ENCODE data around the gene MCF2L. TPM values are rescaled to one million over a fixed set of nuclear protein-coding genes. Genes with fewer than 3 reads are reported as not detected.
"Not testable (repeated sequence)": the region's sequence is repeated elsewhere in the genome, so short reads cannot be mapped to it uniquely, and the experiment has no call there.

MCF2L gene
- total and polyA plus RNA-seq, 5 donors, result 18.0 to 47.5 (median 33.2) TPM

- intact Hi-C loops (cut with DNase I), result no loop called here
These were observed 37.7 kb upstream of the MCF2L start for GRCh38 chr13:112931028-112931934.

DNA sequence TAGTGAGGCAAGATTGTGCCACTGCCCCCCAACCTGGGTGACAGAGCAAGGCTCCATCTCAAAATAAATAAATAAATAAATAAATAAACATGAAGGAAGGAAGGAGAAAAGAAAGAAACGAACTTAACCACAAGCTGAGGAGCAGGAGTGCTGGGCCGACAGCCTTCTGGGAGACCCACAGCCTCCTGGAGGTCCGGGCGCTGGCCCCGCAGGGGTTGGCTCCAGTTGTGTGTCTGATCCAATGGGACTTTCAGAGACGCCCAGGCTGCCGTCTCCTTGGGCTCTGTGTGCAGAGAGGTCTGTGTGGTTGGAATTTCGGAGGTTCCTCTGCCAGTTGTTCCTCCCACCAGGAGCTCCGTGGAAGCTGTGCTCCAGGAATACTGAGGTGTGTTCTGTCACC is 36.0 kb upstream of the MCF2L start:
- Histone ChIP-seq H3K27ac (ENCODE audit: low read length) (no peak overlapping the region), H3K4me1 (ENCODE audit: control insufficient read depth, insufficient read depth, low read length) (no peaks in the 10 kb centered on the region), H3K27me3 (ENCODE audit: control insufficient read depth, insufficient read depth) (no peaks in the 10 kb centered on the region), H3K4me3 (ENCODE audit: low read length) (no peak overlapping the region), H3K9me3 (ENCODE audit: control insufficient read depth, low read length) (no peaks in the 10 kb centered on the region)
- ATAC-seq (no peak), DNase-seq (no peak)
- WGBS, result 76% methylated on average over 9 of the region's 9 CpGs
- intact Hi-C loops (cut with DNase I), result no loop called here

More at GRCh38 chr13:112931028-112931934, 37.7 kb upstream of the MCF2L start:
- no peak overlapping the region for H3K4me3 ChIP-seq (ENCODE audit: low read length)
- DNase-seq (peak in 1 of 3 donors; percentile 72), ATAC-seq (peak; percentile 32 to 64)
- no peak overlapping the region for H3K27ac ChIP-seq (ENCODE audit: low read length)
- H3K9me3 ChIP-seq (ENCODE audit: control insufficient read depth, low read length), result no peaks in the 10 kb centered on the region
- WGBS, result 55% methylated on average over 32 of the region's 32 CpGs
- no peaks in the 10 kb centered on the region for H3K4me1 ChIP-seq (ENCODE audit: control insufficient read depth, insufficient read depth, low read length)
- no peaks in the 10 kb centered on the region for H3K27me3 ChIP-seq (ENCODE audit: control insufficient read depth, insufficient read depth)

GRCh38 chr13:112933649-112934048 is 35.4 kb upstream of the MCF2L start:
- no peaks in the 10 kb centered on the region for H3K27me3 ChIP-seq (ENCODE audit: control insufficient read depth, insufficient read depth)
- intact Hi-C loops (cut with DNase I), result no loop called here
- no peak overlapping the region for H3K4me3 ChIP-seq (ENCODE audit: low read length)
- H3K4me1 ChIP-seq (ENCODE audit: control insufficient read depth, insufficient read depth, low read length), result no peaks in the 10 kb centered on the region
- DNase-seq (no peak), ATAC-seq (no peak)
- no peak overlapping the region for H3K27ac ChIP-seq (ENCODE audit: low read length)
- H3K9me3 ChIP-seq (ENCODE audit: control insufficient read depth, low read length), result no peaks in the 10 kb centered on the region
- 93% methylated on average over 7 of the region's 7 CpGs for WGBS

GRCh38 chr13:112934078-112934477 is 34.9 kb upstream of the MCF2L start:
- ATAC-seq, result no peak
- no peak overlapping the region for H3K27ac ChIP-seq (ENCODE audit: low read length)
- no peaks in the 10 kb centered on the region for H3K4me1 ChIP-seq (ENCODE audit: control insufficient read depth, insufficient read depth, low read length)
- 70% methylated on average over 6 of the region's 6 CpGs for WGBS
- intact Hi-C loops (cut with DNase I), result no loop called here
- H3K9me3 ChIP-seq (ENCODE audit: control insufficient read depth, low read length), result no peaks in the 10 kb centered on the region
- H3K27me3 ChIP-seq (ENCODE audit: control insufficient read depth, insufficient read depth), result no peaks in the 10 kb centered on the region
- H3K4me3 ChIP-seq (ENCODE audit: low read length), result no peak overlapping the region
- no peak for DNase-seq

DNA sequence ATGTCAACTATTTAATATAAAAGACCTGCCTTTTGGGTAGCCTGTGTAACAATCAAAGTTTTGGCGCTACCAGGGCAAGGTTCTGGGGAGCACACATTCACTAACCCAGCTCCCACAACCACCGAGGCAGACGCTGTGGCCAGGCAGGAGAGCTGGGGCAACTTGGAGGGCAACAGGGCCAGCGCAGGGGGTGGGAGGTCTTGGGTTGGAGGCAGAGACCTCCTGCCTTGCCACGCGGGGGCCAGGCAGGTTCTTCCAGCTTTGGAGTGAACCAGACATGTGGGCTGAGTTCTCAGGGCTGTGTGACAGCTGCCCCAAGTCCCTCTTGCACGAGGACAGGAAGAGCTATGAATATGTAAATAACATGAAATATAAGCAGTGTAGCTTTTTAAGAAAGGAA is 30.3 kb upstream of the MCF2L start:
- H3K27me3 ChIP-seq (ENCODE audit: control insufficient read depth, insufficient read depth), result no peaks in the 10 kb centered on the region
- H3K4me3 ChIP-seq (ENCODE audit: low read length), result no peak overlapping the region

GRCh38 chr13:112940236-112940635 is 28.8 kb upstream of the MCF2L start:
- Histone ChIP-seq H3K4me1 (ENCODE audit: control insufficient read depth, insufficient read depth, low read length) (no peaks in the 10 kb centered on the region), H3K27me3 (ENCODE audit: control insufficient read depth, insufficient read depth) (no peaks in the 10 kb centered on the region), H3K27ac (ENCODE audit: low read length) (no peak overlapping the region), H3K4me3 (ENCODE audit: low read length) (no peak overlapping the region), H3K9me3 (ENCODE audit: control insufficient read depth, low read length) (no peaks in the 10 kb centered on the region)
- intact Hi-C loops (cut with DNase I), result loop anchor here in 3 of 4 donors (5.0 to 10.0 kb wide), 3 partner anchors 65 to 455 kb away; no protein-coding TSS in a partner anchor
- no peak for DNase-seq
- no peak for ATAC-seq
- WGBS, result 37% methylated on average over 14 of the region's 14 CpGs

More for the DNA sequence above, 30.3 kb upstream of the MCF2L start:
- no peak overlapping the region for H3K27ac ChIP-seq (ENCODE audit: low read length)
- intact Hi-C loops (cut with DNase I), result no loop called here
- no peaks in the 10 kb centered on the region for H3K4me1 ChIP-seq (ENCODE audit: control insufficient read depth, insufficient read depth, low read length)
- WGBS, result 73% methylated on average over 7 of the region's 7 CpGs
- no peak for DNase-seq
- H3K9me3 ChIP-seq (ENCODE audit: control insufficient read depth, low read length), result no peaks in the 10 kb centered on the region
- no peak for ATAC-seq

DNA sequence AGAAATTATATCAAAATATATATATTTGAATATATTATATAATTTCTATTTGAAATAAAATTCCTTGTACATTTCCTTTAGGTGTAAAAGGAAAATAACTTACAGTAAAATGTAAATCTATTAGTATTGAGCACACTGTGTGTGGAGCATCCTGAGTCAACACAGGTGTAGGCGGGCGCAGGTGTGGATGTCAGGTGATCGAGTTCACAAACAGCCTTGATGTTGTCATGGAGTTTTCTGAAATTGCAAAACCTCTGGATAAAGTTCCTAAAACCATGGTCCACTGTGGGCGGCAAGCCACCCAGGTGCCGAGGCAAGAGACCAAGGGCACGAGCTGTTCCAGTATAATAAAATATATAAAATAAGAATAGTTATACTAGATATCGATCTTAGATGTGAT is 27.7 kb upstream of the MCF2L start:
- intact Hi-C loops (cut with DNase I), result loop anchor here in 3 of 4 donors (5.0 to 10.0 kb wide), 3 partner anchors 63 to 453 kb away; no protein-coding TSS in a partner anchor

DNA sequence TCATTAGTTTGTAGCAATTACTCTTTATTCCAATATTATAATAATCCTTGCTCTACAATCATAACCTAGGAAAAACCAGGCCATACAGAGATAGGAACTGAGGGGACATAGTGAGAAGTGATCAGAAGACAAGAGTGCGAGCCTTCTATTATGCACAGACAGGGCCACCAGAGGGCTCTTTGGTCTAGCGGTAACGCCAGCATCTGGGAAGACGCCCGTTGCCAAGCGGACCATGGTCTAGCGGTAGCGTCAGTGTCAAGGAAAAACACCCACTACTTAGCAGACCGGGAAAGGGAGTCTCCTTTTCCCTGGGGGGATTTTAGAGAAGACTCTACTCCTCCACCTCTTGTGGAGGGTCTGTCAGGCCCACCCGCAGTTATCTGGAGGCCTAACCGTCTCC is 27.2 kb upstream of the MCF2L start:
- intact Hi-C loops (cut with DNase I), result loop anchor here in 3 of 4 donors (2.0 to 10.0 kb wide), 4 partner anchors 63 to 453 kb away; no protein-coding TSS in a partner anchor
- 72% methylated on average over 11 of the region's 11 CpGs for WGBS
- DNase-seq; H3K27ac ChIP-seq (ENCODE audit: low read length); H3K27me3 ChIP-seq (ENCODE audit: control insufficient read depth, insufficient read depth); H3K4me3 ChIP-seq (ENCODE audit: low read length); H3K4me1 ChIP-seq (ENCODE audit: control insufficient read depth, insufficient read depth, low read length); H3K9me3 ChIP-seq (ENCODE audit: control insufficient read depth, low read length); ATAC-seq: not testable (repeated sequence)

More for the DNA sequence above, 27.7 kb upstream of the MCF2L start:
- H3K27me3 ChIP-seq (ENCODE audit: control insufficient read depth, insufficient read depth), result no peaks in the 10 kb centered on the region
- WGBS, result 97% methylated on average over 7 of the region's 7 CpGs
- DNase-seq, result no peak
- no peaks in the 10 kb centered on the region for H3K9me3 ChIP-seq (ENCODE audit: control insufficient read depth, low read length)
- H3K27ac ChIP-seq (ENCODE audit: low read length), result no peak overlapping the region
- H3K4me3 ChIP-seq (ENCODE audit: low read length), result no peak overlapping the region
- no peaks in the 10 kb centered on the region for H3K4me1 ChIP-seq (ENCODE audit: control insufficient read depth, insufficient read depth, low read length)
- ATAC-seq, result no peak

GRCh38 chr13:112942689-112943308 is 26.2 kb upstream of the MCF2L start:
- Histone ChIP-seq H3K4me1 (ENCODE audit: control insufficient read depth, insufficient read depth, low read length) (no peaks in the 10 kb centered on the region), H3K27me3 (ENCODE audit: control insufficient read depth, insufficient read depth) (no peaks in the 10 kb centered on the region), H3K27ac (ENCODE audit: low read length) (no peak overlapping the region), H3K4me3 (ENCODE audit: low read length) (peak overlapping the region; percentile 68), H3K9me3 (ENCODE audit: control insufficient read depth, low read length) (no peaks in the 10 kb centered on the region)
- peak; percentile 95 to 96 for ATAC-seq
- intact Hi-C loops (cut with DNase I), result loop anchor here in 3 of 4 donors (2.0 to 10.0 kb wide), 4 partner anchors 62 to 452 kb away; no protein-coding TSS in a partner anchor
- WGBS, result under 1% methylated on average over 18 of the region's 18 CpGs
- DNase-seq, result peak; percentile 96 to 99 (median 98)

GRCh38 chr13:112943309-112944125 is 25.5 kb upstream of the MCF2L start:
- Histone ChIP-seq H3K27ac (ENCODE audit: low read length) (peak overlapping the region; percentile 10), H3K4me3 (ENCODE audit: low read length) (peak overlapping the region; percentile 68), H3K9me3 (ENCODE audit: control insufficient read depth, low read length) (no peaks in the 10 kb centered on the region), H3K27me3 (ENCODE audit: control insufficient read depth, insufficient read depth) (no peaks in the 10 kb centered on the region), H3K4me1 (ENCODE audit: control insufficient read depth, insufficient read depth, low read length) (no peaks in the 10 kb centered on the region)
- peak; percentile 76 to 80 for ATAC-seq
- WGBS, result 2% methylated on average over 81 of the region's 81 CpGs
- DNase-seq, result peak; percentile 60 to 85 (median 76)
- intact Hi-C loops (cut with DNase I), result loop anchor here in 3 of 4 donors (2.0 to 10.0 kb wide), 4 partner anchors 61 to 451 kb away; no protein-coding TSS in a partner anchor

Measured in right cardiac atrium (tissue), 5 donors.